ENCODE data around the gene CYP46A1. TPM values are rescaled to one million over a fixed set of nuclear protein-coding genes. Genes with fewer than 3 reads are reported as not detected.
A peak's percentile ranks its signal among the peaks of the same experiment; 100 is the strongest.

CYP46A1 gene
- total RNA-seq, 1 experiment from 2014 or later: 0.02 TPM

- no peak for DNase-seq (ENCODE audit: low read depth)
Observed at GRCh38 chr14:99742509-99743487, 58.7 kb downstream of the CYP46A1 start.

- DNase-seq (ENCODE audit: low read depth): peak; percentile 87
Observed at GRCh38 chr14:99744199-99744872, 60.2 kb downstream of the CYP46A1 start.

GRCh38 chr14:99744873-99745224 is 60.8 kb downstream of the CYP46A1 start:
- DNase-seq (ENCODE audit: low read depth): no peak

GRCh38 chr14:99745307-99745951 is 61.3 kb downstream of the CYP46A1 start:
- DNase-seq (ENCODE audit: low read depth): peak; percentile 79

GRCh38 chr14:99747167-99747566 is 63.1 kb downstream of the CYP46A1 start:
- DNase-seq (ENCODE audit: low read depth): no peak

GRCh38 chr14:99747582-99748330 is 63.7 kb downstream of the CYP46A1 start:
- DNase-seq (ENCODE audit: low read depth): no peak

- DNase-seq (ENCODE audit: low read depth): no peak
Observed at GRCh38 chr14:99748529-99748928, 64.4 kb downstream of the CYP46A1 start.

GRCh38 chr14:99749142-99749541 is 65.0 kb downstream of the CYP46A1 start:
- no peak for DNase-seq (ENCODE audit: low read depth)

GRCh38 chr14:99749763-99750715 is 65.9 kb downstream of the CYP46A1 start:
- no peak for DNase-seq (ENCODE audit: low read depth)

GRCh38 chr14:99750746-99751450 is 66.8 kb downstream of the CYP46A1 start:
- DNase-seq (ENCODE audit: low read depth): no peak

GRCh38 chr14:99751539-99752485 is 67.7 kb downstream of the CYP46A1 start:
- DNase-seq (ENCODE audit: low read depth): peak; percentile 87

GRCh38 chr14:99752486-99753121 is 68.5 kb downstream of the CYP46A1 start:
- peak; percentile 82 for DNase-seq (ENCODE audit: low read depth)

GRCh38 chr14:99753225-99754140 is 69.4 kb downstream of the CYP46A1 start:
- no peak for DNase-seq (ENCODE audit: low read depth)

- DNase-seq (ENCODE audit: low read depth): peak; percentile 57
Observed at GRCh38 chr14:99754141-99755067, 70.3 kb downstream of the CYP46A1 start.

- DNase-seq (ENCODE audit: low read depth): no peak
Observed at GRCh38 chr14:99755068-99755405, 70.9 kb downstream of the CYP46A1 start.
